Measurements from ENCODE around the gene PKD1L1. TPM values are rescaled to one million over a fixed set of nuclear protein-coding genes. Genes with fewer than 3 reads are reported as not detected.
A peak's percentile ranks its signal among the peaks of the same experiment; 100 is the strongest.

The PKD1L1 gene
- total and polyA plus RNA-seq, 12 donors, result 0.11 to 1.0 (median 0.17) TPM; not detected in 1

GRCh38 chr7:47816647-47817046, 131.6 kb downstream of the PKD1L1 start:
- Histone ChIP-seq H3K27me3 (no peaks in the 10 kb centered on the region), H3K4me3 (no peak overlapping the region), H3K4me1 (replicated peaks in 1 of 2) (peaks cover 0 to 18% of the 10 kb centered on the region in 2 donors), H3K36me3 (replicated peaks in 1 of 2) (no peaks in the 10 kb centered on the region), H3K27ac (no peak overlapping the region), H3K9me3 (replicated peaks in 1 of 3) (no peaks in the 10 kb centered on the region)
- WGBS, 4 donors, result 73 to 81% (median 77%) methylated on average over 4 of the region's 4 CpGs
- intact Hi-C loops (cut with DNase I), result loop anchor here (5.0 to 10.0 kb wide), 3 partner anchors 232 to 552 kb away; partner anchors contain the start of gene TNS3 (in 1 of the 2)
- TF ChIP-seq POLR2A (IDR thresholded peaks at IDR 0.05), result no peak
- no peak for TF ChIP-seq CTCF (IDR thresholded peaks at IDR 0.05)
- DNase-seq, result peak in 1 of 7 donors; percentile 49

- no peak overlapping the region for H3K27ac ChIP-seq
- H3K36me3 ChIP-seq (replicated peaks in 1 of 2), result no peaks in the 10 kb centered on the region
- H3K4me1 ChIP-seq (replicated peaks in 1 of 2), result peaks cover 0 to 18% of the 10 kb centered on the region in 2 donors
- TF ChIP-seq POLR2A (IDR thresholded peaks at IDR 0.05), result no peak
- TF ChIP-seq CTCF (IDR thresholded peaks at IDR 0.05), result no peak
- H3K9me3 ChIP-seq (replicated peaks in 1 of 3), result no peaks in the 10 kb centered on the region
- no peaks in the 10 kb centered on the region for H3K27me3 ChIP-seq
- 89 to 93% (median 90%) methylated on average over 9 of the region's 9 CpGs for WGBS, 4 donors
- no peak overlapping the region for H3K4me3 ChIP-seq
- DNase-seq, result peak in 1 of 7 donors; percentile 46
- intact Hi-C loops (cut with DNase I), result loop anchor here (5.0 to 10.0 kb wide), 3 partner anchors 231 to 551 kb away; partner anchors contain the start of gene TNS3 (in 1 of the 2)
These were observed 132.4 kb downstream of the PKD1L1 start for GRCh38 chr7:47815867-47816266.

- 81 to 92% (median 87%) methylated on average over 10 to 11 of the region's 11 CpGs for WGBS, 4 donors
- no peak for TF ChIP-seq CTCF (IDR thresholded peaks at IDR 0.05)
- no peak for TF ChIP-seq POLR2A (IDR thresholded peaks at IDR 0.05)
- DNase-seq, result peak in 1 of 7 donors; percentile 38
These were observed 133.2 kb downstream of the PKD1L1 start for GRCh38 chr7:47814905-47815613.

GRCh38 chr7:47813620-47814260, 134.5 kb downstream of the PKD1L1 start:
- 75 to 80% (median 77%) methylated on average over 10 of the region's 10 CpGs for WGBS, 4 donors
- intact Hi-C loops (cut with DNase I), result loop anchor here (5.0 to 10.0 kb wide), 3 partner anchors 226 to 549 kb away; partner anchors contain the start of gene TNS3 (in 1 of the 2)
- peaks cover 0 to 13% of the 10 kb centered on the region in 2 donors for H3K4me1 ChIP-seq (replicated peaks in 1 of 2)

More at GRCh38 chr7:47814905-47815613, 133.2 kb downstream of the PKD1L1 start:
- peaks cover 0 to 18% of the 10 kb centered on the region in 2 donors for H3K4me1 ChIP-seq (replicated peaks in 1 of 2)
- H3K9me3 ChIP-seq (replicated peaks in 1 of 3), result no peaks in the 10 kb centered on the region
- H3K4me3 ChIP-seq, result no peak overlapping the region
- H3K27me3 ChIP-seq, result no peaks in the 10 kb centered on the region
- no peaks in the 10 kb centered on the region for H3K36me3 ChIP-seq (replicated peaks in 1 of 2)
- H3K27ac ChIP-seq, result no peak overlapping the region
- intact Hi-C loops (cut with DNase I), result loop anchor here (5.0 to 10.0 kb wide), 4 partner anchors 228 to 550 kb away; partner anchors contain the start of gene TNS3 (in 1 of the 2)

More at GRCh38 chr7:47813620-47814260, 134.5 kb downstream of the PKD1L1 start:
- no peaks in the 10 kb centered on the region for H3K9me3 ChIP-seq (replicated peaks in 1 of 3)
- H3K27me3 ChIP-seq, result no peaks in the 10 kb centered on the region
- no peak overlapping the region for H3K27ac ChIP-seq
- H3K4me3 ChIP-seq, result no peak overlapping the region
- DNase-seq, result peak in 3 of 7 donors; percentile 16 to 54 (median 29)
- no peak for TF ChIP-seq CTCF (IDR thresholded peaks at IDR 0.05)
- TF ChIP-seq POLR2A (IDR thresholded peaks at IDR 0.05), result no peak
- H3K36me3 ChIP-seq (replicated peaks in 1 of 2), result no peaks in the 10 kb centered on the region

All from adrenal gland (tissue), 12 donors.